ENCODE results near the gene TMEM255B.

DNA sequence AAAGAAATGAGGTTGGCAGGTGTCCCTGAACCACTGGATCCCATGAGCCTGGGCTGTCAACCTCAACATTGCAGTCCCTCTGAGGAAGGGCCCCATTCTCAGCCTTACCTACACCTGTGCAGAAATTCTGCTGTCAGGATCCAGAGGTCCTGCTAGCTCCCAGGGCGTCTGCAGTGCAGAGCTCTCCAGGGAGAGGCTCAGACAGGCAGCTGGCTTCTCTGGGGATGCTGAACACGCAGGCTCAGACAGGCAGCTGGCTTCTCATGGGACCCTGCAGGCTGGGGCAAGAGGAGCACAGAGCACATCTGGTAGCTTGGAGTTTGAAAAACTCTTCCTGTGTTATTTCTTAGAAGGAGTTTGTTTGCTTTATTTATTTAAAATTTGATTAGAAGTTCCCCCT lies 50.9 kb downstream of the TMEM255B start:
- TF ChIP-seq, protein P1, sequence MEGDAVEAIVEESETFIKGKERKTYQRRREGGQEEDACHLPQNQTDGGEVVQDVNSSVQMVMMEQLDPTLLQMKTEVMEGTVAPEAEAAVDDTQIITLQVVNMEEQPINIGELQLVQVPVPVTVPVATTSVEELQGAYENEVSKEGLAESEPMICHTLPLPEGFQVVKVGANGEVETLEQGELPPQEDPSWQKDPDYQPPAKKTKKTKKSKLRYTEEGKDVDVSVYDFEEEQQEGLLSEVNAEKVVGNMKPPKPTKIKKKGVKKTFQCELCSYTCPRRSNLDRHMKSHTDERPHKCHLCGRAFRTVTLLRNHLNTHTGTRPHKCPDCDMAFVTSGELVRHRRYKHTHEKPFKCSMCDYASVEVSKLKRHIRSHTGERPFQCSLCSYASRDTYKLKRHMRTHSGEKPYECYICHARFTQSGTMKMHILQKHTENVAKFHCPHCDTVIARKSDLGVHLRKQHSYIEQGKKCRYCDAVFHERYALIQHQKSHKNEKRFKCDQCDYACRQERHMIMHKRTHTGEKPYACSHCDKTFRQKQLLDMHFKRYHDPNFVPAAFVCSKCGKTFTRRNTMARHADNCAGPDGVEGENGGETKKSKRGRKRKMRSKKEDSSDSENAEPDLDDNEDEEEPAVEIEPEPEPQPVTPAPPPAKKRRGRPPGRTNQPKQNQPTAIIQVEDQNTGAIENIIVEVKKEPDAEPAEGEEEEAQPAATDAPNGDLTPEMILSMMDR (IDR thresholded peaks at IDR 0.05 in 2 of 3, conservative IDR thresholded peaks at IDR 0.05 in 1 of 3; ENCODE audit: borderline replicate concordance in 1 of 3, insufficient read depth in 1 of 3, low read depth in 2 of 3, low read length in 2 of 3) = no peak
- TF ChIP-seq EZH2 (IDR thresholded peaks at IDR 0.05) (no peak), TCF7L2 (IDR thresholded peaks at IDR 0.05; ENCODE audit: borderline replicate concordance, extremely low read depth, insufficient read depth, insufficient read length) (no peak), RAD21 (IDR thresholded peaks at IDR 0.05; ENCODE audit: low read depth) (no peak)
- TF ChIP-seq, protein P2, sequence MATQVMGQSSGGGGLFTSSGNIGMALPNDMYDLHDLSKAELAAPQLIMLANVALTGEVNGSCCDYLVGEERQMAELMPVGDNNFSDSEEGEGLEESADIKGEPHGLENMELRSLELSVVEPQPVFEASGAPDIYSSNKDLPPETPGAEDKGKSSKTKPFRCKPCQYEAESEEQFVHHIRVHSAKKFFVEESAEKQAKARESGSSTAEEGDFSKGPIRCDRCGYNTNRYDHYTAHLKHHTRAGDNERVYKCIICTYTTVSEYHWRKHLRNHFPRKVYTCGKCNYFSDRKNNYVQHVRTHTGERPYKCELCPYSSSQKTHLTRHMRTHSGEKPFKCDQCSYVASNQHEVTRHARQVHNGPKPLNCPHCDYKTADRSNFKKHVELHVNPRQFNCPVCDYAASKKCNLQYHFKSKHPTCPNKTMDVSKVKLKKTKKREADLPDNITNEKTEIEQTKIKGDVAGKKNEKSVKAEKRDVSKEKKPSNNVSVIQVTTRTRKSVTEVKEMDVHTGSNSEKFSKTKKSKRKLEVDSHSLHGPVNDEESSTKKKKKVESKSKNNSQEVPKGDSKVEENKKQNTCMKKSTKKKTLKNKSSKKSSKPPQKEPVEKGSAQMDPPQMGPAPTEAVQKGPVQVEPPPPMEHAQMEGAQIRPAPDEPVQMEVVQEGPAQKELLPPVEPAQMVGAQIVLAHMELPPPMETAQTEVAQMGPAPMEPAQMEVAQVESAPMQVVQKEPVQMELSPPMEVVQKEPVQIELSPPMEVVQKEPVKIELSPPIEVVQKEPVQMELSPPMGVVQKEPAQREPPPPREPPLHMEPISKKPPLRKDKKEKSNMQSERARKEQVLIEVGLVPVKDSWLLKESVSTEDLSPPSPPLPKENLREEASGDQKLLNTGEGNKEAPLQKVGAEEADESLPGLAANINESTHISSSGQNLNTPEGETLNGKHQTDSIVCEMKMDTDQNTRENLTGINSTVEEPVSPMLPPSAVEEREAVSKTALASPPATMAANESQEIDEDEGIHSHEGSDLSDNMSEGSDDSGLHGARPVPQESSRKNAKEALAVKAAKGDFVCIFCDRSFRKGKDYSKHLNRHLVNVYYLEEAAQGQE (IDR thresholded peaks at IDR 0.05; ENCODE audit: low read depth) = no peak
